Kidney (tissue), 14 donors: ENCODE data around the gene CCR6. TPM values are rescaled to one million over a fixed set of nuclear protein-coding genes. Genes with fewer than 3 reads are reported as not detected.

Source experiments
- DNase-seq, 5 donors: peaks; one replicate each; pipeline ENCODE4 v3.0.0-alpha.2; 2013 to 2020
- FAIRE-seq: peaks from 2 replicates; lab custom pipeline; 2012; peaks lifted over from hg19 to GRCh38; lab: Jason Lieb, UNC
- H3K27ac ChIP-seq, 2 donors: one replicate each; pipeline ENCODE4 v1.7.0; 2013; ENCODE audit warnings: low read depth in 2 of 2, low read length in 2 of 2, inconsistent platforms in 1 of 2
- H3K27me3 ChIP-seq: one replicate; pipeline ENCODE4 v1.7.1; 2013; ENCODE audit warnings: low read length, inconsistent platforms; ENCODE audit not compliant: control insufficient read depth, insufficient read depth
- H3K36me3 ChIP-seq, 3 donors: one replicate each; pipeline versions ENCODE4 v1.7.0 to v1.7.1; 2013; ENCODE audit warnings: low read length in 3 of 3, control low read depth in 1 of 3, inconsistent platforms in 1 of 3; ENCODE audit not compliant: insufficient read depth in 3 of 3, control insufficient read depth in 2 of 3
- H3K4me1 ChIP-seq, 3 donors: one replicate each; pipeline versions ENCODE4 v1.7.0 to v1.7.1; 2013; ENCODE audit warnings: low read length in 3 of 3, inconsistent platforms in 1 of 3, low read depth in 1 of 3; ENCODE audit not compliant: control insufficient read depth in 2 of 3, insufficient read depth in 2 of 3
- H3K4me3 ChIP-seq, 3 donors: one replicate each; pipeline versions ENCODE4 v1.7.0 to v1.8.1; 2013; ENCODE audit warnings: low read length in 3 of 3, control low read depth in 1 of 3, inconsistent platforms in 1 of 3
- H3K9ac ChIP-seq, 3 donors: one replicate each; pipeline versions ENCODE4 v1.7.0 to v1.7.1; 2013; ENCODE audit warnings: low read length in 3 of 3, control low read depth in 1 of 3, inconsistent platforms in 1 of 3
- H3K9me3 ChIP-seq, 3 donors: one replicate each; pipeline versions ENCODE4 v1.7.0 to v1.7.1; 2013; ENCODE audit warnings: low read length in 3 of 3, control low read depth in 1 of 3, inconsistent platforms in 1 of 3; ENCODE audit not compliant: control insufficient read depth in 2 of 3, insufficient read depth in 1 of 3
- CTCF ChIP-seq: IDR thresholded peaks from 3 replicates; pipeline ENCODE4 v1.5.1; 2012; ENCODE audit warnings: mild to moderate bottlenecking, moderate library complexity, borderline replicate concordance; ENCODE audit not compliant: insufficient read depth; ENCODE audit errors: extremely low read depth
- intact Hi-C: fragments of 100-400 bp; cut with DNase I; formaldehyde crosslinking; loops from one replicate; pipeline ENCODE4 v1.11.1; 2022
- polyA plus RNA-seq: library from polyadenylated mRNA; stranded (reverse); fragments of 350-450 nt; fragmentation: Illumina TruSeq; extraction: RNeasy Lipid Tissue Mini Kit (QIAGEN cat#74804); gene quantifications from one replicate; pipeline ENCODE4 v1.2.3, GENCODE V29; 2014; ENCODE audit warnings: low read depth, low replicate concordance; ENCODE audit not compliant: insufficient read depth
- total RNA-seq: library from RNA; stranded (reverse); fragmentation: NEBNext Ultra II Directional; extraction: Animal tissue kit (Norgen Biotek cat#: 25700); gene quantifications from one replicate; pipeline ENCODE4 v1.2.1, GENCODE V29; 2021
- donor health status: control.
- donor health status: control.
- donor health status: control.
- donor health status: control.
- donor health status: control.
- donor health status: DM: yes; HTN: yes; CAD: no.
- donor health status: Normal renal cell carcinoma (clear cell type).

Gene CCR6
- total and polyA plus RNA-seq, 2 donors from 2014 or later = 0.43 to 0.54 TPM

GRCh38 chr6:167137881-167138280 lies 15.0 kb downstream of the CCR6 start:
- Histone ChIP-seq H3K9me3 (no peaks in the 10 kb centered on the region), H3K36me3 (no peaks in the 10 kb centered on the region), H3K4me1 (no peaks in the 10 kb centered on the region), H3K27ac (no peak overlapping the region), H3K9ac (no peak overlapping the region), H3K27me3 (no peaks in the 10 kb centered on the region), H3K4me3 (no peak overlapping the region)
- intact Hi-C loops = no loop called here
- no peak for TF ChIP-seq CTCF
- FAIRE-seq (no peak), DNase-seq (no peak)

- TF ChIP-seq CTCF = no peak
- H3K4me3 ChIP-seq = no peak overlapping the region
- H3K27ac ChIP-seq = no peak overlapping the region
- no peaks in the 10 kb centered on the region for H3K27me3 ChIP-seq
- no peaks in the 10 kb centered on the region for H3K9me3 ChIP-seq
- no peak overlapping the region for H3K9ac ChIP-seq
- FAIRE-seq (no peak), DNase-seq (no peak)
- H3K36me3 ChIP-seq = no peaks in the 10 kb centered on the region
- intact Hi-C loops = loop anchor here (10.0 kb wide), 1 partner anchor 365 kb away; no protein-coding TSS in a partner anchor
- no peaks in the 10 kb centered on the region for H3K4me1 ChIP-seq
These were observed 16.9 kb downstream of the CCR6 start for GRCh38 chr6:167139761-167140160.

GRCh38 chr6:167140589-167141474 lies 17.9 kb downstream of the CCR6 start:
- Histone ChIP-seq H3K27me3 (no peaks in the 10 kb centered on the region), H3K36me3 (no peaks in the 10 kb centered on the region), H3K9me3 (no peaks in the 10 kb centered on the region), H3K4me1 (no peaks in the 10 kb centered on the region), H3K27ac (no peak overlapping the region), H3K4me3 (no peak overlapping the region), H3K9ac (no peak overlapping the region)
- TF ChIP-seq CTCF = no peak
- intact Hi-C loops = loop anchor here (10.0 kb wide), 1 partner anchor 366 kb away; no protein-coding TSS in a partner anchor
- DNase-seq (no peak), FAIRE-seq (no peak)
